Measurements from ENCODE around the gene POU3F4. TPM values are rescaled to one million over a fixed set of nuclear protein-coding genes. Genes with fewer than 3 reads are reported as not detected.

The POU3F4 gene
- total and polyA plus RNA-seq, 2 of the 4 experiments (the other 2 are of a cell fraction) = not detected

DNA sequence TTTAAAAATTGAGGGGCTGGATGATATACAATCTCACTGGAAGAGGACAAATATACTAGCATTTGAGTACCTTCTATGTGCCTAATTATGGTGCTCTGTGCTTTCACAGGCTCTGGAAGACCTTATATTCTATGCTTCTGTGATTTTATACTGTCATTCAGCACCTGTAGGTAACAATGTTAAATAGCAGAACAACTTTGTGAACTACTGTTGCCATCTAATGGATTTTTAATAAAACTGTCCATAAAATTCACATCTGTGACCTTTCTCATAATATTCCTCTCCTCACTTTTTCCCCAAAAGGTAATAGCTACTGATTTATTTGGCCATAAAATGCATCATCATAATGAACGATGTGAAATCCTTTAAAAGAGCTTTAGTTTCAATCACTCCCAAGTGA lies 21.9 kb downstream of the POU3F4 start:
- no peak overlapping the region for H4K91ac ChIP-seq (ENCODE audit: insufficient read depth, low read depth, low read length)
- no peak overlapping the region for H3K4me3 ChIP-seq (ENCODE audit: insufficient read depth, low read depth, low read length)
- ChIA-PET POLR2A (ENCODE audit: unreplicated experiment) (no interaction called here), CTCF (no interaction called here)
- H4K5ac ChIP-seq (ENCODE audit: low read depth, low read length) = no peak overlapping the region
- H4K8ac ChIP-seq (ENCODE audit: low read depth in 2 of 2, low read length in 2 of 2) = no peak overlapping the region
- no peak overlapping the region for H2BK120ac ChIP-seq (ENCODE audit: low read depth, low read length)
- no peak overlapping the region for H3K18ac ChIP-seq (ENCODE audit: low read depth, low read length)
- H3K27me3 ChIP-seq (ENCODE audit: control insufficient read depth, insufficient read depth, low read length) = no peaks in the 10 kb centered on the region
- H3K56ac ChIP-seq (ENCODE audit: extremely low read depth, insufficient read depth, low read length) = no peak overlapping the region
- no peak overlapping the region for H3K9ac ChIP-seq (ENCODE audit: low read depth, low read length)
- no peaks in the 10 kb centered on the region for H4K20me1 ChIP-seq (ENCODE audit: insufficient read depth, low read length)
- no peaks in the 10 kb centered on the region for H3K4me1 ChIP-seq (ENCODE audit: control insufficient read depth, insufficient read depth, low read length)
- no TSS peak for BruUV-seq (replicated peaks)
- H2BK20ac ChIP-seq (ENCODE audit: low read depth, low read length) = no peak overlapping the region
- no peak overlapping the region for H2BK15ac ChIP-seq (ENCODE audit: low read depth, low read length)
- H3K14ac ChIP-seq (replicated peaks; ENCODE audit: low read depth, low read length) = no peak overlapping the region
- in situ Hi-C loops (cut with MboI; ENCODE audit: low sequenced_read_pairs) (no loop called here), intact Hi-C loops (cut with micrococcal nuclease) (no loop called here), dilution Hi-C loops (cut with HindIII; ENCODE audit: low sequenced_read_pairs, unreplicated experiment) (no loop called here)
- no peaks in the 10 kb centered on the region for H3K36me3 ChIP-seq (ENCODE audit: control insufficient read depth, insufficient read depth, low read length)
- no peak for ATAC-seq (ENCODE audit: low read depth)
- H3K9me3 ChIP-seq (ENCODE audit: control insufficient read depth, insufficient read depth, low read length) = no peaks in the 10 kb centered on the region
- H3K79me1 ChIP-seq (ENCODE audit: low read depth in 1 of 2, low read length in 2 of 2) = no peaks in the 10 kb centered on the region
- H3K4ac ChIP-seq (ENCODE audit: low read depth, low read length) = no peak overlapping the region
- H3K9me1 ChIP-seq (ENCODE audit: insufficient read depth, low read length) = no peaks in the 10 kb centered on the region
- TF ChIP-seq, protein P1, sequence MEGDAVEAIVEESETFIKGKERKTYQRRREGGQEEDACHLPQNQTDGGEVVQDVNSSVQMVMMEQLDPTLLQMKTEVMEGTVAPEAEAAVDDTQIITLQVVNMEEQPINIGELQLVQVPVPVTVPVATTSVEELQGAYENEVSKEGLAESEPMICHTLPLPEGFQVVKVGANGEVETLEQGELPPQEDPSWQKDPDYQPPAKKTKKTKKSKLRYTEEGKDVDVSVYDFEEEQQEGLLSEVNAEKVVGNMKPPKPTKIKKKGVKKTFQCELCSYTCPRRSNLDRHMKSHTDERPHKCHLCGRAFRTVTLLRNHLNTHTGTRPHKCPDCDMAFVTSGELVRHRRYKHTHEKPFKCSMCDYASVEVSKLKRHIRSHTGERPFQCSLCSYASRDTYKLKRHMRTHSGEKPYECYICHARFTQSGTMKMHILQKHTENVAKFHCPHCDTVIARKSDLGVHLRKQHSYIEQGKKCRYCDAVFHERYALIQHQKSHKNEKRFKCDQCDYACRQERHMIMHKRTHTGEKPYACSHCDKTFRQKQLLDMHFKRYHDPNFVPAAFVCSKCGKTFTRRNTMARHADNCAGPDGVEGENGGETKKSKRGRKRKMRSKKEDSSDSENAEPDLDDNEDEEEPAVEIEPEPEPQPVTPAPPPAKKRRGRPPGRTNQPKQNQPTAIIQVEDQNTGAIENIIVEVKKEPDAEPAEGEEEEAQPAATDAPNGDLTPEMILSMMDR (conservative IDR thresholded peaks at IDR 0.05; ENCODE audit: low read depth, low read length) = no peak
- TF ChIP-seq CEBPB (IDR thresholded peaks at IDR 0.05; ENCODE audit: low read depth, low read length) (no peak), FOS (IDR thresholded peaks at IDR 0.05; ENCODE audit: low read depth, low read length) (no peak), POLR2A (IDR thresholded peaks at IDR 0.05; ENCODE audit: low read depth, low read length) (no peak), SMC3 (IDR thresholded peaks at IDR 0.05; ENCODE audit: low read depth, low read length) (no peak), CHD1 (IDR thresholded peaks at IDR 0.05; ENCODE audit: low read depth, low read length) (no peak), MXI1 (IDR thresholded peaks at IDR 0.05; ENCODE audit: borderline replicate concordance, low read depth, low read length) (no peak), MAZ (IDR thresholded peaks at IDR 0.05; ENCODE audit: borderline replicate concordance, low read depth, low read length) (no peak), MAFK (IDR thresholded peaks at IDR 0.05; ENCODE audit: low read depth, low read length) (no peak), RCOR1 (IDR thresholded peaks at IDR 0.05; ENCODE audit: insufficient replicate concordance, low read length) (no peak), RFX5 (IDR thresholded peaks at IDR 0.05; ENCODE audit: low read depth, low read length) (no peak), BHLHE40 (IDR thresholded peaks at IDR 0.05; ENCODE audit: low read depth, low read length) (no peak), RAD21 (IDR thresholded peaks at IDR 0.05; ENCODE audit: low read length) (no peak), NFE2L2 (IDR thresholded peaks at IDR 0.05; ENCODE audit: low read depth, low read length) (no peak)
- TF ChIP-seq, protein P2, sequence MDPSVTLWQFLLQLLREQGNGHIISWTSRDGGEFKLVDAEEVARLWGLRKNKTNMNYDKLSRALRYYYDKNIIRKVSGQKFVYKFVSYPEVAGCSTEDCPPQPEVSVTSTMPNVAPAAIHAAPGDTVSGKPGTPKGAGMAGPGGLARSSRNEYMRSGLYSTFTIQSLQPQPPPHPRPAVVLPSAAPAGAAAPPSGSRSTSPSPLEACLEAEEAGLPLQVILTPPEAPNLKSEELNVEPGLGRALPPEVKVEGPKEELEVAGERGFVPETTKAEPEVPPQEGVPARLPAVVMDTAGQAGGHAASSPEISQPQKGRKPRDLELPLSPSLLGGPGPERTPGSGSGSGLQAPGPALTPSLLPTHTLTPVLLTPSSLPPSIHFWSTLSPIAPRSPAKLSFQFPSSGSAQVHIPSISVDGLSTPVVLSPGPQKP (IDR thresholded peaks at IDR 0.05; ENCODE audit: borderline replicate concordance, low read depth, low read length) = no peak
- TF ChIP-seq, protein P3, sequence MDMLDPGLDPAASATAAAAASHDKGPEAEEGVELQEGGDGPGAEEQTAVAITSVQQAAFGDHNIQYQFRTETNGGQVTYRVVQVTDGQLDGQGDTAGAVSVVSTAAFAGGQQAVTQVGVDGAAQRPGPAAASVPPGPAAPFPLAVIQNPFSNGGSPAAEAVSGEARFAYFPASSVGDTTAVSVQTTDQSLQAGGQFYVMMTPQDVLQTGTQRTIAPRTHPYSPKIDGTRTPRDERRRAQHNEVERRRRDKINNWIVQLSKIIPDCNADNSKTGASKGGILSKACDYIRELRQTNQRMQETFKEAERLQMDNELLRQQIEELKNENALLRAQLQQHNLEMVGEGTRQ (IDR thresholded peaks at IDR 0.05; ENCODE audit: low read depth, low read length) = no peak
- no peak overlapping the region for H2BK5ac ChIP-seq (ENCODE audit: low read depth, low read length, poor library complexity, severe bottlenecking)
- H2AK5ac ChIP-seq (ENCODE audit: low read depth, low read length) = no peak overlapping the region
- H2AFZ ChIP-seq (replicated peaks; ENCODE audit: low read length, poor library complexity) = no peak overlapping the region
- no CpG with 5 or more reads among the region's 1 CpG for WGBS, 2 experiments (ENCODE audit: extremely low coverage in 2 of 2, insufficient read length in 1 of 2)
- H2AK9ac ChIP-seq (replicated peaks; ENCODE audit: low read depth, low read length, poor library complexity) = no peak overlapping the region
- H3K23ac ChIP-seq (ENCODE audit: low read depth, low read length) = no peak overlapping the region
- no peak overlapping the region for H3K4me2 ChIP-seq (ENCODE audit: low read depth, low read length)
- no peak overlapping the region for H3K27ac ChIP-seq (ENCODE audit: insufficient read depth, low read length)
- no peak for DNase-seq

Measured in IMR-90 (cell line).